G401.6 (cell line): ENCODE measurements around the gene AHI1.
"Not testable (repeated sequence)": the region's sequence is repeated elsewhere in the genome, so short reads cannot be mapped to it uniquely, and the experiment has no call there.

Source experiments
- FAIRE-seq: peaks from 2 replicates; lab custom pipeline; 2012; peaks lifted over from hg19 to GRCh38; lab: Jason Lieb, UNC

AHI1 gene

GRCh38 chr6:135390458-135390857 lies 107.1 kb downstream of the AHI1 start:
- FAIRE-seq = no peak

DNA sequence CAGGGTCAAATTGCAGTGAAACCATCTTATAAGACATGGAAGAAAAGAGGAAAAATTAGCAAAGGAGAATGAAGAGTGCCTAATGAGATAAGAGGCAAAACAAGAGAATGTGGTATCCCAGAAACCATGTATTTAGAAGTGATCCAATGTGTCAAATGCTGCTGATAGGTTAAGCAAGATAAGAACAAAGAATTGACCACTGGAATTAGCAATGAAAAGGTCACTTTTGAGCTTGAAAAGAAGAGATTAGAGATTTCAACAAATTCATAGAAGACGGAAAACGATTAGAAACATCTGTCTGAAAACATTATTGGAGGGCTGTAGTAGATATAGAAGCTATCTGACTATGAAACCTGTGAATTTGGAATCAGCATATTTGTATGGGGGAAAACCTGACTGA lies 112.2 kb downstream of the AHI1 start:
- FAIRE-seq = no peak

- FAIRE-seq = no peak
Observed at GRCh38 chr6:135383766-135384165, 113.8 kb downstream of the AHI1 start.

- FAIRE-seq = no peak
Observed at GRCh38 chr6:135383301-135383700, 114.2 kb downstream of the AHI1 start.

GRCh38 chr6:135382182-135382628 lies 115.3 kb downstream of the AHI1 start:
- FAIRE-seq = no peak

- no peak for FAIRE-seq
Observed at GRCh38 chr6:135380793-135381192, 116.7 kb downstream of the AHI1 start.

DNA sequence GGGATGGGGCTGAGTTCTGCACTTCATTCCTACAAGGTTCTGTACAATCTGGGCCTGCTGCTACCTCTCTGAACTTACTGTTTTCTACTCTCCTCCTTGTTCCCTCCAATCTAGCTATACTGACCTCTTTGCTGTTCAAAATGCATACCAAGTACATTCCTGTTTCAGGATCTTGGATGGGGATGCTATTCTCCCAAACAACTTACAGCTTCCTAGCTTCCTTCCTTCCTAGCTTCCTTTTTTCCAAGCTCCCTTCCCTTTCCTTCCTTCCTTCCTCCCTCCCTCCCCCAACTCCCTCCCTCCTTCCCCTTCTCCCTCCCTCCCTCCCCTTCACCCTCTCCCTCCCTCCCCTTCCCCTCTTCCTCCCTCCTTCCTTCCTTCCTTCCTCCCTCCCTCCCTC lies 117.9 kb downstream of the AHI1 start:
- FAIRE-seq = no peak

GRCh38 chr6:135372758-135373157 lies 124.8 kb downstream of the AHI1 start:
- no peak for FAIRE-seq

DNA sequence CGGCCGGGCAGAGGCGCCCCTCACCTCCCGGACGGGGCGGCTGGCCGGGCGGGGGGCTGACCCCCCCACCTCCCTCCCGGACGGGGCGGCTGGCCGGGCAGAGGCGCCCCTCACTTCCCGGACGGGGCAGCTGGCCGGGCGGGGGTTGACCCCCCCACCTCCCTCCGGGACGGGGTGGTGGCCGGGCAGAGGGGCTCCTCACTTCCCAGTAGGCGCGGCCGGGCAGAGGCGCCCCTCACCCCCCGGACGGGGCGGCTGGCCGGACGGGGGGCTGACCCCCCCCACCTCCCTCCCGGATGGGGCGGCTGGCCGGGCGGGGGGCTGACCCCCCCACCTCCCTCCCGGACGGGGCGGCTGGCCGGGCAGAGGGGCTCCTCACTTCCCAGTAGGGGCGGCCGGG lies 133.9 kb downstream of the AHI1 start:
- FAIRE-seq = not testable (repeated sequence)

- FAIRE-seq = no peak
Observed at GRCh38 chr6:135362124-135362523, 135.4 kb downstream of the AHI1 start.

GRCh38 chr6:135360222-135360621 lies 137.3 kb downstream of the AHI1 start:
- no peak for FAIRE-seq

- no peak for FAIRE-seq
Observed at GRCh38 chr6:135358985-135359384, 138.6 kb downstream of the AHI1 start.

- FAIRE-seq = no peak
Observed at GRCh38 chr6:135358251-135358821, 139.2 kb downstream of the AHI1 start.

DNA sequence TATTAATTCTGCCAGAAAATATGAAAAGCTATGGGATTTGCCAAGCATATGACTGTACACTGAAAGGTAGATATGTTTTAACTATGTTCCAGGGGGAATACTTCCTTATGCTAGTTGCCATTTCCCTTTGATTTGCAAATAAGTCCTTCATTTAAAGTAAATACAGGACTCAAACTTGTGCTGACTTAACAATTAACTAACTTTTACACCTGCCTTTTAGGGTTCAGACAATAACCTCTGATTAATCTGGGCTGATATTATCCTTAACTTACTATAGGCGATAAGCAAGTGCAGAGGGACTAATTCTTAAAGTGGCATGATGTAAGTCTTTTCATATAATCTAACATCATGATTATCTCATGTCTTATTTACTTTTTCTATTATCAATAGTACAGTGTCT lies 143.1 kb downstream of the AHI1 start:
- FAIRE-seq = no peak

DNA sequence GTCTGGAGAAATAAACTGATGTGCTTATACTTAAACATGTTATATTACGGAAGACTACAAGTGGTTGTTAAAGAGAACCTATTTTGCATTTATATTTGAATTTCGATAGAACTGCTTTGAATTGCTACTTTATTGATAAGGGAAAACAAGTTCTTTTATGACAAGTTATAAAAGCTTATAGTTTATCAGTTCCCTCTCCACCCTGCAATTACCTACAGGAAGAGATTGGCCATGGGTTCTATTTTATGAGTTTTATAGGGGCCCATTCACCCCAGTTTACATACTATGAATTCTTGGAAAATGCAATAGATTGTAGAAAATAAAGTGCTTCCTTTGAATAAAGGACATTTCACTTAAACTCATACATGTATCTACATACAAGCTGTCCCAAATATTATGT lies 144.4 kb downstream of the AHI1 start:
- FAIRE-seq = no peak

DNA sequence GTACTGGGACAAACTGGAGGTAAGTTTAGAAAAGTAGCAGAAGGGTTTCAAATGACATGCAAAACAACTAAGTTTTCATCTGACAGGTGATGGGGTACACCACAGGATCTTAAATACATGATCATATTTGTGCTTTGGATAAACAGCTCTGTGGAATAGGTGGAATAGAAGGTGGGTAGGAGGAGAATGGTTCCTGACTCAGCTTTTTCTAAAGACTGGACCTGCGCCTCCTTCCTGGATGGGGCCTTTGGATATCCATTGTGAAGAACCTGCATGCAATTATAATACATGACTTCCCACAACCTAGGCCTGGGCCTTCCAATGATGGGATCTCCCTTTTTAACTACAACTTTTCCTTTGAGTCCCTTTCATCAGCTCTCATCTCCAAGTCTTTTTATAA lies 145.9 kb downstream of the AHI1 start:
- FAIRE-seq = no peak

DNA sequence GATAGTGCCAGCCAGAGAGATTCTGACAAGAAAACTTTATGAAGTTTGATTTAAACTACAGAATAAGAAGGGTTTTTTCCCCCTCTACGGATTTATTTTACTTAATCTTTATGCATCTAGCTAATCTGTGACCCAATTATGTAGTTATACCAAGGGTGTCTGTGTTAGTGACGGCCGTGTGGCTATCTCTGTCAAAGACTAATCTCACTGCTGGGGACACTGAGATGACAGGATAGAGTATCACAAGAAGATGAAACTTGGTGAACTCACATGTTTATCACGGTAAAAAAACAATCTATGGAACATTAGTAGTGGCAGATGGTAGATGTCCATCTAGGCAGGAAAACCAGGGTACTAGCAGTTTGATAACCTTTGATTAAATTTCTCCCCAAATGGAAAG lies 149.7 kb downstream of the AHI1 start:
- no peak for FAIRE-seq

- no peak for FAIRE-seq
Observed at GRCh38 chr6:135346747-135347146, 150.8 kb downstream of the AHI1 start.

DNA sequence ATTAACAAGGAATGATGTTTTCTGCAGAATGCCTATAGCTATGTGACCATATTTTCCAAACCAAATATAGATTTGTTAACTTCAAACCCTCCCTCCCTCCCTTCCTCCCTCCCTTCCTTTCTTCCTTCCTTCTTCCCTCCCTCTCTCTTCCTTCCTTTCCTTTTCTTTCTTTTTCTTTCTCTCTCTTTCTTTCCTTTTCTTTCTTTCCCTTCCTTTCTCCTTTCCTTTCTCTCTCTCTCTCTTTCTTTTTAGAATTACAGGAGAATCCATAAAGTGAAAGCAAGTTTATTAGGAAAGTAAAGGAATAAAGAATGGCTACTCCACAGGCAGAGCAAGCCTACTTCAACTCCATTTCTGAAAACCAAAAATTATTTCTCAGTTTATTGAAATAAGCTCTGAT lies 153.0 kb downstream of the AHI1 start:
- FAIRE-seq = no peak

GRCh38 chr6:135339920-135340319 lies 157.6 kb downstream of the AHI1 start:
- FAIRE-seq = not testable (repeated sequence)

GRCh38 chr6:135334169-135334568 lies 163.4 kb downstream of the AHI1 start:
- FAIRE-seq = no peak

DNA sequence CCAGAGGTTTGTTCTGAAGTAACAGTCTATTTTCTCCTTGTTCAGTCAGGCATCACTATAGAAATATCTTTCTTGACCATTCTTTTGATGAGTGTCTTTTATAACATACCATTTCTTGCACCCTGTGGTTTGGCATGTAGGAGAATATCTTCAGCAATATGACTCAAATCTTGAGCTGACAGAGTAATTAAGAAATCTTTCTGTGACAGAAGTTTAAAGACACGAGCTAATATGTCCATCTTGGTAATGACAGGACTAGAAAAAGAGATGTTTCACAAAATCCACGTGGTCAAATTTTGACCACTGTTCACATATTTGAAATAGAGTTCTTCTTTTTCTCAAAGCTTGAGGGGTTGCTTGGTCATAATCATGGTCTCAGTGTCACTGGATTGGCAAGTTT lies 166.5 kb downstream of the AHI1 start:
- FAIRE-seq = no peak

DNA sequence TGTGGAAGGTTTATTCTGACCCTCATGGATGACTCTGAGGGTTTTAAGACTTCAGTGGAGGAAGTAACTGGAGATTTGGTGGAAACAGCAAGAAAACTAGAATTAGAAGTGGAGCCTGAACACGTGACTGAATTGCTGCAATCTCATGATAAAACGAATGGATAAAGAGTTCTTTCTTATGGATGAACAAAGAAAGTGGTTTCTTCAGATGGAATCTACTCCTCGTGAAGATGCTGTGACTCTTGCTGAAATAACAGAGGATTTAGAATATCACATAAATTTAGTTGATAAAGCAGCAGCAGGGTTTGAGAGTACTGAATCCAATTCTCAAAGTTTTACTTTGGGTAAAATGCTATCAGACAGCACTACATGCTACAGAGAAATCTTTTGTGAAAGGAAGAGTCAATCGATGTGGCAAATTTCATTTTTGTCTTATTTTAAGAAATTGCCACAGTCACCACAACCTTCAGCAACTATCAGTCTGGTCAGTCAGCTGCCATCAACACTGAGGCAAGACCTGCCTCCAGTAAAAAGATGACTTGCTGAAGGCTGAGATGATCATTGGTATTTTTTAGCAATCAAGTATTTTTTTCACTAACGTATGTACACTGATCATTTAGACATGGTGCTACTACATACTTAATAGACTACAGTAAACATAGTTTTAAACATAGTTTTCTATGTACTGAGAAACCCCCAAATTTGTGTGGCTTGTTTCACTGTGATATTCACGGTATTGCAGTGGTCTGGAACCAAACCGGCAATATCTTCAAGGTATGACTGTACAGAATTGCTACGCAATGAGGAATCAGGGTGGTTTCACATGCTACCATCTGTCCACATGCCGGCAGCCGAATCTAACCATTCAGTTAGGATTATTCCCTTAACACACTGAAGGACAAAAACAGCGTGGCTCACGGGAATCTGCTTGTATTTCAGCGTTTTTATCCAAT lies 167.4 kb downstream of the AHI1 start:
- FAIRE-seq = no peak

- FAIRE-seq = no peak
Observed at GRCh38 chr6:135328136-135328535, 169.4 kb downstream of the AHI1 start.
